Stimulated activated CD4-positive, alpha-beta T cell treated with anti-CD3 and anti-CD28 coated beads, Interleukin-1b, Interleukin-23, amount 100 ng/mL, for 24 hours (primary cell): ENCODE results near the gene MYEOV.

Experiments
- DNase-seq, 4 experiments: peaks; one replicate each; pipeline ENCODE4 v3.0.0-alpha.2; 2020; ENCODE audit warnings: low read depth in 4 of 4, low spot score in 1 of 4

MYEOV gene

DNA sequence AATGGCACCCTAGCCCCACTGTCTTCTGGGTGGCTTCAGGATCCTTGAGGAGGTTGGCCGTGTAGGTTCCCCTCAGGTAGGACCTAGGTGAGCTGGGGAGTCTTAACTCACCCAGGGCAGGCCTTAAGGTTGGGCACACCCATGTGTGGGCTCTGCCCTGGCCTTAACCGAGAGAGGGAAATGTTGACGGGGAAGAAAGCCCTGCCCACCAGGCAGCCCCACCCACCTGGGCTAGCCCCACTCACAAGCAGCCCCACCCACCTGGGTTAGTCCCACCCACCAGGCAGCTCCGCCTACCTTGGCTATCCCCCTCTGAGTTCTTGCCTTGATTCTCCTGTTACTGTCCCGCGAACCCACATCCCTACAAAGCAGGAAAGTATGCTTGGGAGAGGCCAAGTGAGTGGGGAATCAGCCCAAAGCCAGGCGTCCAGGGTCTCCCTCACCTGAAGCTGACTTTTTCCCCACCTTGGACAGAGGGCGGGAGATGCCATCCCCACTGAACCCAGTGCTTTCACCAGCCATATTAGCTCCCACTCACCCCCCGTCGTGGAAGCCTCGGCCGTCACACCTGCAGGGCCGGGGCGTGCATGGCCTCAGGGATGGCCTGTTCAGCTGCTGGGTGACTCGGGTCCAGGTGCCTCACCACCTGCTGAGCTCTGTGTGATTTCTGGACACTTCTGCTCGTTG, at the start of gene MYEOV:
TSS of gene MYEOV (plus strand) at position 337 of the 687 bp plus-strand sequence. CDS start 1,200 bp downstream, outside the sequence.
- DNase-seq, result peak in 2 of 4 experiments; percentile 28 to 36

GRCh38 chr11:69244266-69244665, 49.7 kb upstream of the MYEOV start:
- no peak for DNase-seq

DNA sequence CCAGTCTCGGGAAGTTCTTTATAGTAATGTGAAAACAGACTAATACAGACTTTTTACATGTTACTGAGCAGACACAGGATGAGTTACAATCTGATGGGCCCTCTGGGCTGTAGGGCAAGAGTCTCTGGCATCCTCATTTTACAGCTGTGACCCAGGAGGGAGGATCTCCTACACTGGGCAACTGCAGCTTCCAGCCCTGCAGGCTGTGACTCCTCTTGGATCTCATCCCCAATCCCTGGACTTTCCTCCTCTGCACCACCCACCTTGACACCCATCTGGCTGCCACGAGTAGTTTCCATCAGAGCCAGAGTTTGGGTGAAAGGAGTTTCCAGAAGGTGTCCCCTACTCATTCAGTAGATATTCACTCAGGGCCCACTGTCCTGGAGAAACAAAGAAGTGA, 48.9 kb upstream of the MYEOV start:
- no peak for DNase-seq

DNA sequence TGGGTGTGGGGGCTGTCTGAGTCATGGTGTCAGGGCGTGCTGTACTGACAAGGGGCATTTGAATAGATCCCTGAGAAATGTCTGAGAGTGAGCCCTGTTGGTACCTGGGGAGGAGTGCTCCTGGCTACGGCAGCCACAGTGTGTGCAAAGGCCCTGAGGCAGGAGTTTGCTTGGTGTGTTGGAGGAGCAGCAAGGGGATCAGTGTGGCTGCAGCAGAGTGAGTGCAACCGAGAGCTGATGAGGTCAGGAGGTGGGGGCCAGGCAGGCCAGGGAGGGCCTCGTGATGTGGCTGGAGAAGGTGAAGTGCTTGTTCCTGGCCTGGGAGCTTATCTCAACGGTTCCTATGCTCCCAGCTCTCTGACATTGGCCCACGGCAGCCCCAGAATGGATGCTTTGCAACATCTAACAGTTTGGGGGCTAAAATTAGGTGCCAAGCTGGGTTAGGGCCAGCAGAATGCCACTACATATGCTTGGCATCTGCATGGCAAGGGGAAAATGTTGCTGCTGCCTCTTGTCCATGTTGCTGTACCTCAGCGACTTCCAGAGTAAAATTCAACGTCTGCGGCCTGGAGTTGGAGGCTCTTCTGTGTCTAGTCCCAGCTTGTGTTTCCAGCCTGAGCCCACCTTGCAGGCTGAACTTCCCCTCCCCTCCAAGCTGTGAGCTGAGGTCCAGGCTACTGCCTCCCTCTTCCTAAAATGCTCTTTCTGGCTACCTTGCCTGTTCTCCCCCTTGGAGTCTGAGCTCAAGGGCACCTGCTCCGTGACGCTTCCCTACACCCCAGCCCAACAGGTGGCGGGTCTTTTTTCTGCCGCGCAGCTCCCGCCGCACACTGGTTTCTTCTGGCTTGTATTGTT, 48.2 kb upstream of the MYEOV start:
- DNase-seq, result no peak

GRCh38 chr11:69249311-69250185, 44.4 kb upstream of the MYEOV start:
- DNase-seq, result no peak

GRCh38 chr11:69250186-69251056, 43.5 kb upstream of the MYEOV start:
- DNase-seq, result no peak

DNA sequence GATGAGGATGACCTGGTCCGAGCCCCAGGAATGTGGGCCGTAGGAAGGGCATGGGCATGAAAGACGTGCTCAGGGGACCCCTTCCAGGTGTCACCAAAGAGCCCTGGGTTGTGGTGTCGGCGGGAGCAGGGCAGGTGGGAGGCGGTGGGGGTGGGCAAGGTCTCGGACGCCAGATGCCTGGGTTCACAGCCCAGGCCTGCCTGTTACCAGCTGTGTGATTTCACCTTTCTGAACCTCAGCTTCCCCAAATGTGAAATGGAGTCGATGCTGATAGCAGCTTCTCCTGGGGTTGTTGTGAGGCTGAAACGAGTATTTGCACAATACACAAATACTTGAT, 42.9 kb upstream of the MYEOV start:
- DNase-seq, result no peak

- DNase-seq, result no peak
These were observed 42.1 kb upstream of the MYEOV start for GRCh38 chr11:69251639-69252489.

DNA sequence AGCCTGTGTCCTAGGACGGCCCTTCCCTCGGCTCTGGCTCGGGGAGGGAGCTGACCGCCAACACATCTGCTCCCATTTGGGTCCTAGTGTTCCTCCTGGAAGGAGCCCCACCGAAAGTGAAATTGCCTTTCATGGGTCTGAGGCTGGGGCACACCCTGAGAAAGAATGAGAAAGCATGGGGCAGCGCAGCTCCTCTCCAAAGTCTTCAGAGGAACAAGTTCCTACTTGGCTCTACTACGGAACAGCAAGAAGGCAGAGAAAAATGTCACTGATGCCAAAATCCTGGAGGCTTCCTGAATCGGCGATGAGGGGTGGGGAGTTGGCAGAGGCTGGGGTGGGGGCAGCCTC, 41.5 kb upstream of the MYEOV start:
- no peak for DNase-seq

GRCh38 chr11:69253028-69253427, 40.9 kb upstream of the MYEOV start:
- no peak for DNase-seq

GRCh38 chr11:69257134-69257533, 36.8 kb upstream of the MYEOV start:
- no peak for DNase-seq

GRCh38 chr11:69257838-69258658, 35.9 kb upstream of the MYEOV start:
- no peak for DNase-seq

DNA sequence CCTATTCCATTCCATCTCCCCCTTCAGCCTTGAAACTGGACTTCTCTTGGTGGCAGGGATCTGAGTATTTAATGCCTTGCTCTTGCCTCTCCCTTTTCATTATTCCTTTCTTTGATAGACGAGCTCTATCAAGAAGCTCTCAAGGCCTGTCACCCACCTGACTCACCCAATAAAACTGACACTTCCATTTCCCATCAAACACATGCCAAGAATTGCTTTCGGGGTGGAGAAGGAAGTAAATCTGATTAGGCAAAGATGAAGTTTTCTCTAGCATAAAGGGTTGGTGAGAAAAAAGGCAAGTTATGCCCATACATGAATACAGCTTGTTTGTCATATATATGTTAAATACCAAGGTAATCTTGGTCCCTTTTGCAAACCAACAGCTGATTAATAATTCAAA, 34.9 kb upstream of the MYEOV start:
- DNase-seq, result no peak

GRCh38 chr11:69260622-69261021, 33.3 kb upstream of the MYEOV start:
- DNase-seq, result no peak

GRCh38 chr11:69261116-69261515, 32.8 kb upstream of the MYEOV start:
- no peak for DNase-seq

GRCh38 chr11:69262918-69263735, 30.8 kb upstream of the MYEOV start:
- DNase-seq, result no peak

GRCh38 chr11:69263736-69264052, 30.3 kb upstream of the MYEOV start:
- no peak for DNase-seq

DNA sequence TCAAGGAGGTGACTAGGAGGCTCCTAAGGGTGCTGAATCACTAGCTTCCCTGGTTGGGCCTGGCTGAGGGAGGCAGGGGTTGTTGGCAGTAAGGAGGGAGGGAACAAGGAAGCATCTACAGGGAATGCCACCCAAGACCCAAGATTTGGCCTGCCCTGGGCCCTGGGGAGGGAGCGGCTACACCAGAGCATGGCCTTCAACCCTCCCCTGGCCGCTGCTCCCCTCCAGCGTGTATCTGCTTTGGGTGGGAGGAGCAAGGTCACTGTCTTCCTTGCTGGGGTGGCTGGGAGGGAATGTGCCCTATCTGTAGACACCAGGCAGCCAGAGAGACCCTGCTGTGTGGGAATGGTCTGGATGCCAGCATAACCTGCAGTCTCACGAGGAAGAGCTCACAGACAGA, 29.5 kb upstream of the MYEOV start:
- no peak for DNase-seq
